Measurements from ENCODE around the gene TNFAIP8L3. TPM values are rescaled to one million over a fixed set of nuclear protein-coding genes. Genes with fewer than 3 reads are reported as not detected.

Gene TNFAIP8L3
- total RNA-seq, 1 experiment from 2014 or later: 0.33 TPM

DNA sequence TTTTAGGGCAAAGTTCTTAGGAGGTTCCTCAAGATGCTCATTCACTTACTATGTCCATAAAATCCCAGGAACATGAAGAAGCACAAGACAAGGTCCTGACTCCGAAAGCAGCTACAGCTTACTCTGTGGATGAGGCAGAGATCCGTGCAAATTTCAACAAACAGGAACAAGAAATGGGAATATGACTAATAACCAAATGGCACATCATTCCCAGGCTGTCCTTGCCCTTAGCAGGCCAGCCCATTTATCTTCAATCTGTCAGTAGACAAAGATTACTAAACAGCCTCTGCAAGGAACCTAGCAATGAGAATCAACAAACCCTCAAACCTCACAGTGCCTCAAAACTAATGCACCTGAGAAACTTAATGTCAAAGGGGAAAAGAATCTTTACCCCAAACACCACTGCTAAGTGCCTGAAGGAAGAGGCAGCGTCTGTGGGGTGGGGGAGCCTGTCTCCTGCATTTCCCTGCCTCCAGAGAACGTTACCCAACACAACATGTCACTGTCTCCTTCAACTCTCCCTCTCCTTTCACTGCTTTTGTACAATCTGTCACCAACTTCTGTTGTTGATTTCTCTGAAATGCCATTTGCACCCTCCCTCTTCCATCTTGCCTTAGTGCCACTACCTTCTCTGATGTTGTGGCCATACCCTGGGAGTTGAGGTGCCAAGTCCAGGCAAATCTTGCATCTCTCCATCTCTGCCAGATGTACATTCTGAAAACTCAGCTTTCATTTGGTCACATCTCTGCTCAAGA lies 4.8 kb downstream of the TNFAIP8L3 start:
- DNase-seq (ENCODE audit: low spot score): no peak

- DNase-seq (ENCODE audit: low spot score): no peak
Measured at GRCh38 chr15:51089041-51089440, 5.7 kb downstream of the TNFAIP8L3 start.

DNA sequence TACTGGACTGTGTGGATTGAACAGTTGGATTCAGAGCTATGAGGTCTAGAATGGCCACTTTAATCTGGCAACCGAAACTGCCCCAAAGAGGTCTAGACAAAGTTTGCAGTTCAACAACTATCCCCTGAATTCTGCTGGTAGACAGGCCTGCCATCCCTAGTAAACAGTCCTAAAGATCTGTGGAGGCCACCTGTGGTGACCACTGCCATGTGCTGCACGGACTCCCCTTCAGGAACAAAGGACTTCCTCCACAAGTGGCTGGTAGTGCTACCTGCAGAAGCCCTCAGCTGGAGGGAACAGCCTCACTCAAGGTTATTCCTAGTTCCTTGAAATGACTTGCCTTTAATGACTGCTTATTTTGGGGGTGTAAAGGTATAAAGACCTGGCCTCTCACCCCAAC lies 6.1 kb downstream of the TNFAIP8L3 start:
- no peak for DNase-seq (ENCODE audit: low spot score)

DNA sequence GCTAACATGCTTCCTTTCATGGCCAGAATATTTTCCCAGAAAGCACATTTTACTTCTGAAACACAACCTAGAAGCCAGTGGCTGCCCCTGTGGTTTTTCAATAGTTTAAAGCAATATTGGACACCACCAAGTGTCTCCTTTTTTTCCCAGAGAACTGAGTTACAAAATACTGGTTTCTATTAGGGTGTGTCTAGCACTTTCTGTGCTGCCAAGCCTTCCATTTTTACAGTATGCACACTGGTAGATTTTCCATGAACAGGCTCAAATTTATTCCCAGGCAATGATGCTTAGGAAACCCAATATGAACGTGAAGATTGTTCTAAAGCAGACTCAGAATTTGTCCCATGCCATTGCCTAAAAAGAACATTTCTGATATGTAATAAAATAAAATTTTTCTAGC lies 7.2 kb downstream of the TNFAIP8L3 start:
- DNase-seq (ENCODE audit: low spot score): no peak

GRCh38 chr15:51086409-51086808 lies 8.3 kb downstream of the TNFAIP8L3 start:
- DNase-seq (ENCODE audit: low spot score): no peak

DNA sequence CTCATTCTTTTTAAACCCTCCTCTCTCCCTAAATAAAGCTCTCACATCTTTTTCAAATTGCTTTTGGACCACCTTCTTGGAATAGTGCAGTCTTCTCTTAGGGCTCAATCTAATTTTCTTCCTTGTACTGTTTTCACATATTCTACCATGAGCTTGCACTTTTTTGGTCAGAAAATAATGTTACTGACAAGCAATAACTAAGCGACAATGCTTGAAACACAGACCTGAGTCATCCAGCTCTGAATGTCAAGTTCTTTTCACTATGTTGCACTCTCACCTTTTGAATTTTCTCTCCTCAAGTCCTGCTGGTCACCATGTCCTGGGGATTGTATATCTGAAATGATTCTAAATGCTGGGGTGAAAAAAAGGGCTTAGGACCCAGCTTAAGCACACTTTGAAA lies 8.9 kb downstream of the TNFAIP8L3 start:
- DNase-seq (ENCODE audit: low spot score): no peak

DNA sequence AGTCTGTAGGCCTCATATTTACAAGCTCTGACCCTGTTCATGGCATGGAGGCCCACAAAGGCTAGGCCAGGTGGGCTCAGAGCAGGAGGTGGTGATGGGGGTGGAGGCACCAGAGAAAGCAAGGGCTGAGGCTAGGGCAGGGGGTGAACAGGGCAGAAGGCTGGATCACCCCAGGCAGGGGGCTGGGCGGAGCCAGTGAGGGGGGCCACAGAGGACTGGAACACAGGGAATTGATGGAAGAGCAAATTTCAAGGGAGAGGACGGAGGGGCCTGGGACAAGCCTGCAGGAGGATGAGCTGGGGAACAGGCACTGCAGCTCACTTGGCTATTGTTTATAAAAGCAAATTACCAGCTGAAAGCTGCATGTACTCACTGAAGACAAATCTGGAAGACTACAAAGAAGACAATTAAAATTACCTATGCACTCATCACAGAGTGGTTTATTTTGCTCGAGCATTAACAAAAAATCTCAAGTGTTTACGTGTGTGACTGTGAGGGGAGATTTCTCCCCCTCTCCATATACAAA lies 11.0 kb downstream of the TNFAIP8L3 start:
- no peak for DNase-seq (ENCODE audit: low spot score)

- no peak for DNase-seq (ENCODE audit: low spot score)
Measured at GRCh38 chr15:51082246-51082645, 12.5 kb downstream of the TNFAIP8L3 start.

DNA sequence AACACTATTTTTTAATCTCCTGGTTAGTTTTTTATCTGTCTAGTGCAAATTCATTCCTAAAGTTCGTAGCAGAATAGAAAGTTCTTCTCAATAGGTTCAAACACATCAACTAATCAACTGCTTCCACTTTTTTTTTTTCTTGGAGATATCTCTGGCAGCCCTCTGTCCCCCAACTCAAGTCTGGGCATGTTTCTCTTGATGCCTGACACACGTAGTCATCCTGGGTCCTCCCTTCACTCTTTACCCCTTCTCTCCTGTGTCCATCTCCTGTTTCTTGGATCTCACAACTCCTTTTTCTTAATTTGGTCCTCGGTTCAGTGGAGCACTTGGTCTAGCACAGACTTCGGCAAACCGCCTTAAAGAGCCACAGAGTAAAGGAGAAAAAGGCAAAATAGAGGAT lies 14.4 kb downstream of the TNFAIP8L3 start:
- no peak for DNase-seq (ENCODE audit: low spot score)

GRCh38 chr15:51079226-51079625 lies 15.5 kb downstream of the TNFAIP8L3 start:
- DNase-seq (ENCODE audit: low spot score): no peak

DNA sequence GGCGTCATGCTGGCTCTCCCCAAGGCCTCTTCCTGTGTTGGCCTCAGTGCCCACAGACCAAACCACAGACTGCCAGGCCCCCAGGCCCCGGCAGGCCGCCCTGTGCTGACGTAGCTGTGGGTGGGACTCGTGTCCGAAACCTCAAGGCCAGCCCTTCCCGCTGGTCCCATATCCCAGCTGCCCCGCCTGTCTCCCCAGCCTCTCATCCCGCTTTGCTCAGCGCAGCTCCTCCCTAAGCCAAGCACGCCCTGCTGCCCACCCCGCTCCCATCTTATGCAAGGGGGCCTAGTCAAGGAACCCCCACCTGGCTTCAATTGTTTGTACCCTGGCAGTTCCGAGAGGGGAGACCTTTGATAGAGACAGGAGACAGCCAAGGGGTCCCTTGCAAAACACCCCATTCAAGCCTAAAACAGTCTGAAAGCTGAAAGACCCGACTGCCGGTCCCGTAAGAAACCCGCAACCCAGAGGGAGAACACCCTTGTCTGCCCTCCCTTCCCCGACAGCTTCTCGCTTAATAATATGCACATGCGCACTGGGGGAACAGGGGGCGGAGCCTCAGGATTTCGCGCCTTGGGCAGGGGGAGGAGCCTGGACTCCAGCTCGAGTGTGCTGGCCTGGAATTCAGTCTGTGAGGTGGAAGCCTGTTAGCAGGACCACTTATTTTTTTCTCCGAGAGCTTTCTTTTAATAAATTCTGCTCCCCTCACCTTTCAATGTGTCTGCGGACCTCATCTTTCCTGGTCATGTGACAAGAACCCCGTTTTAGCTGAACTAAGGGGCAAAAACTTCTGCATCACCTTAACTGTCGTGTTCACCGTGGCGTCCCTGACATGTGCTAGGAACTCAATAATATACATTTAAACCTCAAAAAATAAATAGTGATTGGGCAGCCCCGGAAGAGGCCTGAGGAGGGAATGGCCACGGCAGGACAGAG lies 17.2 kb downstream of the TNFAIP8L3 start:
- peak; percentile 74 for DNase-seq (ENCODE audit: low spot score)

DNA sequence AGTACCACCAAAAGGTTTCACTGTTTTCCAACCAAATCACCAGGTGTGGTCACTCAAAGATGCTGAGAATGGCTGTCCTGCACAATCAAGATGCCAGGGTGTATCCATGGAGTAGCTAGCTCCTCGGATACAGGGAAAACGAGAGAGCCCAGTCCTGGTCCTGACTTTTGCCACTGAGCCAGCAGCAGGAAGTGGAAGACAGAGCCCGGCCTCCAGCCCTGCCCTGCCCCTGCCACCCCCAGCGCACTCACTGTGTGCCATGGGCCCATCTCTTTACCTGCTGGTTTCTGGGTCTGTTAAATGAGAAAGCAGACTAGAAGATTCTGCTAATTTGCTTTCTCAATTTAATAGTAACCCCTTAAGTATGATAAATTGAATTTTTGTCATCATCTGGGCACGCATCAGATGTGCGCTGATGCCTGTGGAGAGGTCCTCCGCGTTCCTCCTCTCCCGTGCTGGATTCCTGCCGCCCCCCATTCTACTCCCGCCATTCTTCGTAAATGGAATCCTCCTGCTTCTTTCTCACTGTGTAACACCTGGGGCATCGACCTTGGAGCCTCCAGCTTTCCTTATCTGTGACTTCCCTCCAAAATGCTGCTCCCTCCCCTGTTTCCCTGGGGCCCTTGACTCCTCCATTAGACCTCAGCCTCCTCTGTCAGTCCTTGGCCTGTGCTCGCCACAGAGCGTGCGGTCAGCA lies 18.0 kb downstream of the TNFAIP8L3 start:
- no peak for DNase-seq (ENCODE audit: low spot score)

DNA sequence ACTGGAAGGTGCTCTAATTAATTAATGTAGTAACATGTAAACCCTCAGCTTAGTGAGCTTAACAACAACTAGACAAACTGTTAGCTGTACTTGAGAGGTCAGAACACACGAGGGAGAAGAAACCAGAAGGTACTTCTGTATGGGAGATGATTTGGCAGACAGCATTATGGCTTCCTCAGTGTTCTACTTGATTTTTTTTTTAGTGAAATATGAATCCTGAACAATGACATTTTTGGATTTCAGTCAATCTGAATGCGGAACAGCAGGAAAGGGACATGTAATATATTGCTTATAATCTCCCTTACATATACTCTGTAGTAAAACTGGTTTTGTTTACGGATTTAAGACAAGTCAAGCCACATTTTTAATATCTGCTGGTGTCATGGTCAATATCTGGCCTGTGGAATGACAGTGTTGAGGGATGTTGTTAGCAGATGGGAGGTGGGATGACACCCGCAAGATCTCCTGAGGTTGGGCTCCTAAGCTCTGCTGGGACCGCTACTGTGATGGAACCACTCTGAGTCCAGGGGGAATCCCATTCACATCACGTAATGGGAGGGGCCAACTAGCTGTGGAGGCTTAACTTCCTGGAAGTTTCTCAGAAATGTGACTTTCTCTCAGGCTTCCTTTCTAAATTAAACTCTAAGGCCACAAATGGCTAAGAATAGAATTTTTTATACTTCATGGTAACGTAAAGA lies 18.7 kb downstream of the TNFAIP8L3 start:
- no peak for DNase-seq (ENCODE audit: low spot score)

DNA sequence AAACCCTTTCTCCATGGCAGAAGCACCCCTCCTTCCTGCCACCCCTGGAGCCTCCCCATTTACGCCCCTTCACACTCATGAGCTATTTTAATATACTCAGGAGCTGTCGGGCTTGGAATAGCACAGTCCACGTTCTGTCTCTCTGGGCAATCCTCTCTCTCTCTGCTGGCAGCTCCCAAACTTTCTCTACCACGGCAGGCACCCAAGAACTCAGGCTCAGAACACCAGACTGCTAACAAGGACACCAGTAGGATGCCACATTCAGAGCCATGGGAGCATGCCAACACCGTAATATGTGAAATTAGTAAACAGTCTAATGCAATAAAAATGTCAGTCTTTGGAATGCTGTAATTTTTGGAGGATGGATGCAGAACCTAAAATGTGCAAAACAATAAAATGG lies 19.3 kb downstream of the TNFAIP8L3 start:
- DNase-seq (ENCODE audit: low spot score): no peak

GRCh38 chr15:51074926-51075325 lies 19.8 kb downstream of the TNFAIP8L3 start:
- no peak for DNase-seq (ENCODE audit: low spot score)

GRCh38 chr15:51071578-51071977 lies 23.1 kb downstream of the TNFAIP8L3 start:
- DNase-seq (ENCODE audit: low spot score): no peak

DNA sequence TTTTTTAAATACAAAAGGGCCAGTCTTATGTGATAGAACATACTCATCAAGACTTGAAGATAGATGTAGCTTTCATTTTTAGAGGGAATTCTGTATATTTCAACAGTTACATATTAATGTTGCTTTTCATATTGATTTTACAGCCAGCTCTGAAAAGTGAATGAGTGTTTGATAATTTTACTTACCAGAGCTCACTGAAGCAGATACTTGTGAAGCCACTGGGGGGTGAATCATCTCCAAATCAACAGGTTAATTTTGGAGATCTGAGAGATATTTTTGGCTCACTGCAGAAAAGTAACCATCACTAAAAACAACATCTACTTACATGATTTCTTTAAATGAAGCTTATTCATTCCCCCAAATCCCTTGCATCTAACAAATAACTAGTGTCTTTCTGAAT lies 24.7 kb downstream of the TNFAIP8L3 start:
- DNase-seq (ENCODE audit: low spot score): no peak

- DNase-seq (ENCODE audit: low spot score): no peak
Measured at GRCh38 chr15:51067510-51067909, 27.2 kb downstream of the TNFAIP8L3 start.

DNA sequence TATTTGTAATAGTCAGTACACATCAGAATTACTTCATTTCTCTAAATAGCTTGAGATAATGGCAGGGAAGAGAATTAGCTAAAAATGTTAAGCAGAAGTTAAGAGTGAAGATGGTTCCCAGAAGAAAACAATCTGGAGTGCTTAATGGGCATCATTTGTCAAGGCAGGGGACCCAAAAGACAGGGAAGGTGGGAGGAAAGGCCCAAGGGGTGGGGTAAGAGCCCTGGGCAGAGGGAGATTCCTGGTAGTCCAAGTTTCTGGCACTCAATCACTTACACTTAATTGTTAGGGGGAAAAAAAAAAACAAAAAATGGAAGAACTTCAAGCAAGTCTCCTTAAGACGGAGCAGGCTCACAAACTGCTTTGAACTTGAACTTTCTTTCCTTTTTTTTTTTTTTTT lies 28.9 kb downstream of the TNFAIP8L3 start:
- DNase-seq (ENCODE audit: low spot score): no peak

DNA sequence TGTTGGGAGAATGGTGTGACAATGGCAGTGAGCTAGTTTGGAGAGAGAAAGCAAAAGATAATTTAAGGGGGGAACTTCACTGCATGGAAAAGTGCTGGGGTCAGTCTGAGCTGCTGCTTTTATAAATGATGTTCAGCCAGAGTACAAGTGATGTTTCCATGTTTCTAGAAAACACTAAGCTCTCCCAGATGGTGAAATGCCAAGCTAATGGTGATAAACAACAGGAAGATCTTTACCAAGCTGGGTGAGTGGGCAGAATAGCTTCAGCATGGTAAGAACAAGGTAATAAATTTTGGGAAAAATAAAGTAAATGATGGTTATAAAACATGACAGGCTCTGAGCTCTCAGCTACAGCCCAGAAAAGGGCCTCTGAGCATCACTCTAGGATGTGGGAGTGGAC lies 29.4 kb downstream of the TNFAIP8L3 start:
- no peak for DNase-seq (ENCODE audit: low spot score)

- DNase-seq (ENCODE audit: low spot score): no peak
Measured at GRCh38 chr15:51062736-51063135, 32.0 kb downstream of the TNFAIP8L3 start.

Measured in H4 (cell line).